Keratinocyte (primary cell): ENCODE data around the gene PSMB7. TPM values are rescaled to one million over a fixed set of nuclear protein-coding genes. Genes with fewer than 3 reads are reported as not detected.

Experiments
- DNase-seq: peaks from one replicate; pipeline ENCODE4 v3.0.0-alpha.2; 2011; ENCODE audit warnings: low read depth, missing footprints, low spot score
- FAIRE-seq: peaks from 2 replicates; lab custom pipeline; 2011; peaks lifted over from hg19 to GRCh38; lab: Jason Lieb, UNC
- H2AFZ ChIP-seq: 2 replicates; pipeline ENCODE4 v1.6.0; 2012; ENCODE audit warnings: low read length, control low read depth, inconsistent platforms; ENCODE audit not compliant: control insufficient read depth
- H3K27ac ChIP-seq: 2 replicates; pipeline ENCODE4 v1.5.1; 2011; ENCODE audit warnings: low read length; ENCODE audit not compliant: control insufficient read depth, insufficient read depth
- H3K27me3 ChIP-seq: 3 replicates; pipeline ENCODE4 v1.6.0; 2011; ENCODE audit warnings: low read length; ENCODE audit not compliant: control insufficient read depth, insufficient read depth; ENCODE audit errors: extremely low read depth
- H3K36me3 ChIP-seq, 2 experiments: 2 replicates in 1 of 2; 3 replicates in 1 of 2; pipeline ENCODE4 v1.5.1; 2011; ENCODE audit warnings: low read length in 2 of 2, mild to moderate bottlenecking in 1 of 2; ENCODE audit not compliant: control insufficient read depth in 2 of 2, insufficient read depth in 2 of 2; ENCODE audit errors: extremely low read depth in 1 of 2
- H3K4me1 ChIP-seq: 3 replicates; pipeline ENCODE4 v1.5.1; 2011; ENCODE audit warnings: low read length; ENCODE audit not compliant: control insufficient read depth, insufficient read depth; ENCODE audit errors: extremely low read depth
- H3K4me2 ChIP-seq: 3 replicates; pipeline ENCODE4 v1.6.0; 2011; ENCODE audit warnings: low read depth, low read length; ENCODE audit not compliant: control insufficient read depth, insufficient read depth; ENCODE audit errors: extremely low read depth
- H3K4me3 ChIP-seq, 3 experiments: fragments of 200-600 bp in 1 of 3; sonication (generic) in 1 of 3; 2 replicates in 2 of 3; 3 replicates in 1 of 3; pipeline ENCODE4 v1.5.1; 2011 to 2016; ENCODE audit warnings: low read length in 3 of 3, mild to moderate bottlenecking in 3 of 3, control low read depth in 2 of 3, inconsistent platforms in 1 of 3, low read depth in 1 of 3, mixed read lengths in 1 of 3, mixed run types in 1 of 3, moderate library complexity in 1 of 3; ENCODE audit not compliant: control insufficient read depth in 2 of 3, insufficient read depth in 2 of 3; ENCODE audit errors: extremely low read depth in 1 of 3
- H3K79me2 ChIP-seq: 2 replicates; pipeline ENCODE4 v1.6.0; 2012; ENCODE audit warnings: low read length; ENCODE audit not compliant: control insufficient read depth, insufficient read depth
- H3K9ac ChIP-seq: 3 replicates; pipeline ENCODE4 v1.6.0; 2011; ENCODE audit warnings: low read length; ENCODE audit not compliant: control insufficient read depth, insufficient read depth; ENCODE audit errors: extremely low read depth
- H3K9me1 ChIP-seq: 3 replicates; pipeline ENCODE4 v1.6.0; 2011; ENCODE audit warnings: low read length; ENCODE audit not compliant: control insufficient read depth, insufficient read depth; ENCODE audit errors: extremely low read depth
- H3K9me3 ChIP-seq: 2 replicates; pipeline ENCODE4 v1.5.1; 2012; ENCODE audit warnings: low read depth, low read length; ENCODE audit not compliant: control insufficient read depth
- H4K20me1 ChIP-seq: 3 replicates; pipeline ENCODE4 v1.6.0; 2011; ENCODE audit warnings: low read length; ENCODE audit not compliant: control insufficient read depth, insufficient read depth; ENCODE audit errors: extremely low read depth
- EZH2 ChIP-seq: IDR thresholded peaks from one replicate; pipeline ENCODE4 v1.6.1; 2012; ENCODE audit warnings: inconsistent platforms, mild to moderate bottlenecking, low read length, moderate library complexity
- dilution Hi-C: fragments of 300-500 bp; cut with MboI; formaldehyde crosslinking; loops from one replicate; pipeline ENCODE4 v1.7.0; 2020; ENCODE audit warnings: low sequenced_read_pairs; ENCODE audit not compliant: extremely low pct_ligation_motif_present
- polyA plus RNA-seq, 5 experiments: library from polyadenylated mRNA; depleted of rRNA in 3 of 5; stranded (reverse) in 3 of 5; stranded (forward) in 1 of 5; unstranded in 1 of 5; fragments of >200 nt; gene quantifications; 1 replicate in 1 of 5; 2 replicates in 3 of 5; 3 replicates in 1 of 5; pipeline versions ENCODE4 v1.2.1 to v1.2.3, GENCODE V29; 2011 to 2012; ENCODE audit warnings: missing spikeins in 2 of 5, low read depth in 1 of 5, low replicate concordance in 1 of 5
- TF ChIP-seq, protein P1 (sequence below), 3 experiments: IDR thresholded peaks in 1 of 3; conservative IDR thresholded peaks in 1 of 3; optimal IDR thresholded peaks in 1 of 3; 2 replicates in 2 of 3; 3 replicates in 1 of 3; pipeline versions ENCODE3 to v1.5.1; 2011; ENCODE audit warnings: low read length in 3 of 3, mild to moderate bottlenecking in 3 of 3, moderate library complexity in 2 of 3, control low read depth in 1 of 3, inconsistent platforms in 1 of 3; ENCODE audit not compliant: insufficient read depth in 2 of 3; ENCODE audit errors: extremely low read depth in 1 of 3

PSMB7 gene
- polyA plus RNA-seq, 1 donor (not counting 4 experiments of a cell fraction or from before 2014, with no cell fraction given) = 388 TPM

DNA sequence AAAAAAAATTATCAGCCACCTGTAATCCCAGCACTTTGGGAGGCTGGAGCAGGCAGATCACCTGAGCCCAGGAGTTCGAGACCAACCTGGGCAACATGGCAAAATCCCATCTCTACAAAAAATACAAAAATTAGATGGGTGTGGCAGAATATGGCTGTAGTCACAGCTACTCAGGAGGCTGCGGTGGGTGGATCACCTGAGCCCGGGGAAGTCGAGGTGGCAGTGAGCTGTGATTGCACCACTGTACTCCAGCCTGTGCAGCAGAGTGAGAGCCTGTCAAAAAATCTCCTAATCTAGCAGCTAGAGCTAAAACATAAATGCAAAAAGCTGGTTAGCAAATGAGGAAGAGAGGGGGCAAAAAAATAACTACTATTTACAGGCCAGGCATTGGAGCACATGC, 12.0 kb downstream of the PSMB7 start:
- FAIRE-seq (no peak), DNase-seq (no peak)
- peaks cover 21% of the 10 kb centered on the region for H3K4me1 ChIP-seq
- no peak overlapping the region for H2AFZ ChIP-seq
- no peak for TF ChIP-seq EZH2
- TF ChIP-seq, protein P1, sequence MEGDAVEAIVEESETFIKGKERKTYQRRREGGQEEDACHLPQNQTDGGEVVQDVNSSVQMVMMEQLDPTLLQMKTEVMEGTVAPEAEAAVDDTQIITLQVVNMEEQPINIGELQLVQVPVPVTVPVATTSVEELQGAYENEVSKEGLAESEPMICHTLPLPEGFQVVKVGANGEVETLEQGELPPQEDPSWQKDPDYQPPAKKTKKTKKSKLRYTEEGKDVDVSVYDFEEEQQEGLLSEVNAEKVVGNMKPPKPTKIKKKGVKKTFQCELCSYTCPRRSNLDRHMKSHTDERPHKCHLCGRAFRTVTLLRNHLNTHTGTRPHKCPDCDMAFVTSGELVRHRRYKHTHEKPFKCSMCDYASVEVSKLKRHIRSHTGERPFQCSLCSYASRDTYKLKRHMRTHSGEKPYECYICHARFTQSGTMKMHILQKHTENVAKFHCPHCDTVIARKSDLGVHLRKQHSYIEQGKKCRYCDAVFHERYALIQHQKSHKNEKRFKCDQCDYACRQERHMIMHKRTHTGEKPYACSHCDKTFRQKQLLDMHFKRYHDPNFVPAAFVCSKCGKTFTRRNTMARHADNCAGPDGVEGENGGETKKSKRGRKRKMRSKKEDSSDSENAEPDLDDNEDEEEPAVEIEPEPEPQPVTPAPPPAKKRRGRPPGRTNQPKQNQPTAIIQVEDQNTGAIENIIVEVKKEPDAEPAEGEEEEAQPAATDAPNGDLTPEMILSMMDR (optimal IDR thresholded peaks at IDR 0.05 in 1 of 3, IDR thresholded peaks at IDR 0.05 in 1 of 3, conservative IDR thresholded peaks at IDR 0.05 in 1 of 3; ENCODE audit: extremely low read depth in 1 of 3, insufficient read depth in 2 of 3, low read length in 3 of 3) = no peak
- no peak overlapping the region for H3K4me3 ChIP-seq
- no peaks in the 10 kb centered on the region for H3K27me3 ChIP-seq
- peaks cover 4% of the 10 kb centered on the region for H3K9me1 ChIP-seq
- H3K79me2 ChIP-seq = peaks cover 87% of the 10 kb centered on the region
- peaks cover 19% of the 10 kb centered on the region for H4K20me1 ChIP-seq
- H3K4me2 ChIP-seq = no peak overlapping the region
- H3K27ac ChIP-seq = no peak overlapping the region
- dilution Hi-C loops = no loop called here
- H3K9me3 ChIP-seq = no peaks in the 10 kb centered on the region
- peaks cover 31 to 37% of the 10 kb centered on the region in 2 experiments for H3K36me3 ChIP-seq
- H3K9ac ChIP-seq = no peak overlapping the region

DNA sequence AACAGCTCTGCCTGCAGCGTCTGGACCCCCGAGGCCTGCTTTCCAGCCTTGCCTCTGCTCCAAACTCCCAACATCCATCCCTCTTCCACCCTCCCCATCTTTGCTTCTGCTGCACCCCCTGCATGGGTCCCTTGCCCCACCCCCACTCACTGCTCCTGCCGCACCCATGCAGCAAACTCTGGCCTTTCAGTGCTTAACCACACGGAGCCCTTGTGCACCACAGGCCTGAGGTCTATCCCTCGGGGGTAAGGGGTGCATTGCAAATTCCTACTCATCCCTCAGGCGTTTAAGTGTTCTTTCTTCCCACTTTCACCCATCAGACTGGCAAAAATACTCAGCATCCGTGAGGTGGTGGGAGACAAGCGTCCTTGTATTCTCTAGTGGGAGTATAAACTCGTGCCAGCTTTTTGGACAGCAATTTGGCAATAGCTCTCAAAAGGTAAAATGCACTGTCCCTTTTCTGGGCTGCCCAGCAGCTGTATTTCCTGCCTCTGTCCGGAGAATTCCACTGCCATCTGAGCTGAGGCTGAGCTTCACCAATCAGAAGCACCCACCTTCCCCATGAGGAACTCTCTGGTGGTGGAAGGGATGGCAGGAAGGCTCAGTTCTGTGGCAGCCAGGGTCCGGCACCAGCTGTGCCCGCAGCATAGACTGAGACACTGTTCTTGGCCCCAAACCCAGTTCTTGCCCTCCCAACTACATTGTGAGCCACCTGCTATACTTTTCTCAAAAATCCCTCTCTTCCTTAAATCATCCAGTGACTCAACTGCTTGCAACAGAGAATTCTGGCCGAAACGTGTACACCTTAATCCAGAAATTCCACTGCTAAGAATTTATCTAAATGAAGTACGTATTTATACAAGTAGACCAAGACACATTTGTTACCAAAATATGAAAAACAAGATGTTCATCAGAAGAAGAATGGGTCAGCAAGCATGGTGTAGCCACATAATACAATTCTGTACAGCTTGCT, 15.0 kb downstream of the PSMB7 start:
- dilution Hi-C loops = loop anchor here (25.0 kb wide), 1 partner anchor 137 kb away; no protein-coding TSS in a partner anchor
- peaks cover 4% of the 10 kb centered on the region for H3K9me1 ChIP-seq
- H3K4me3 ChIP-seq = no peak overlapping the region
- peak overlapping the region; percentile 57 for H3K4me2 ChIP-seq
- no peaks in the 10 kb centered on the region for H3K9me3 ChIP-seq
- H3K79me2 ChIP-seq = peaks cover 88% of the 10 kb centered on the region
- no peak for FAIRE-seq
- peaks cover 28% of the 10 kb centered on the region in 2 experiments for H3K36me3 ChIP-seq
- H2AFZ ChIP-seq = no peak overlapping the region
- peak overlapping the region; percentile 13 for H3K9ac ChIP-seq
- H3K27me3 ChIP-seq = no peaks in the 10 kb centered on the region
- TF ChIP-seq, protein P1 (optimal IDR thresholded peaks at IDR 0.05 in 1 of 3, IDR thresholded peaks at IDR 0.05 in 1 of 3, conservative IDR thresholded peaks at IDR 0.05 in 1 of 3; ENCODE audit: extremely low read depth in 1 of 3, insufficient read depth in 2 of 3, low read length in 3 of 3) = no peak
- no peak for TF ChIP-seq EZH2
- H3K27ac ChIP-seq = no peak overlapping the region
- H3K4me1 ChIP-seq = peaks cover 21% of the 10 kb centered on the region
- DNase-seq = no peak
- H4K20me1 ChIP-seq = peaks cover 16% of the 10 kb centered on the region
